RWPE2 (cell line): ENCODE measurements around the gene RNU6-1.

Source experiments
- ATAC-seq: fragments of 200-7000 bp; cut with Tn5 transposase; 3 replicates; pipeline ENCODE4 v1.9.1; 2021; ENCODE audit warnings: low read depth
- DNase-seq: peaks from one replicate; pipeline ENCODE4 v3.0.0-alpha.2; 2020; ENCODE audit warnings: low spot score
- H3K27ac ChIP-seq: fragments of 450-650 bp; 2 replicates; pipeline ENCODE4 v1.5.1; 2017; ENCODE audit warnings: mild to moderate bottlenecking; ENCODE audit not compliant: poor library complexity, severe bottlenecking
- H3K27me3 ChIP-seq: fragments of 250-450 bp; sonication (Bioruptor Pico); 2 replicates; pipeline ENCODE4 v1.5.1; 2021; ENCODE audit warnings: mild to moderate bottlenecking, moderate library complexity; ENCODE audit not compliant: insufficient read depth, poor library complexity, severe bottlenecking
- H3K36me3 ChIP-seq: fragments of 250-450 bp; sonication (Bioruptor Pico); 2 replicates; pipeline ENCODE4 v1.5.1; 2020; ENCODE audit warnings: low read depth, mild to moderate bottlenecking, moderate library complexity
- H3K4me1 ChIP-seq: fragments of 250-450 bp; sonication (Bioruptor Pico); 2 replicates; pipeline ENCODE4 v1.5.1; 2021; ENCODE audit warnings: mild to moderate bottlenecking, moderate library complexity; ENCODE audit not compliant: insufficient read depth, poor library complexity, severe bottlenecking
- H3K4me3 ChIP-seq: fragments of 250-450 bp; sonication (Bioruptor Pico); 2 replicates; pipeline ENCODE4 v1.5.1; 2021; ENCODE audit warnings: mild to moderate bottlenecking, moderate library complexity; ENCODE audit not compliant: severe bottlenecking
- H3K9me3 ChIP-seq: fragments of 250-450 bp; sonication (Bioruptor Pico); 2 replicates; pipeline ENCODE4 v1.5.1; 2021; ENCODE audit warnings: mild to moderate bottlenecking, moderate library complexity; ENCODE audit not compliant: severe bottlenecking
- CTCF ChIP-seq: fragments of 450-650 bp; IDR thresholded peaks from one replicate; pipeline ENCODE4 v1.5.1; 2017; ENCODE audit warnings: mild to moderate bottlenecking, moderate library complexity; ENCODE audit not compliant: poor library complexity, severe bottlenecking

Gene RNU6-1

DNA sequence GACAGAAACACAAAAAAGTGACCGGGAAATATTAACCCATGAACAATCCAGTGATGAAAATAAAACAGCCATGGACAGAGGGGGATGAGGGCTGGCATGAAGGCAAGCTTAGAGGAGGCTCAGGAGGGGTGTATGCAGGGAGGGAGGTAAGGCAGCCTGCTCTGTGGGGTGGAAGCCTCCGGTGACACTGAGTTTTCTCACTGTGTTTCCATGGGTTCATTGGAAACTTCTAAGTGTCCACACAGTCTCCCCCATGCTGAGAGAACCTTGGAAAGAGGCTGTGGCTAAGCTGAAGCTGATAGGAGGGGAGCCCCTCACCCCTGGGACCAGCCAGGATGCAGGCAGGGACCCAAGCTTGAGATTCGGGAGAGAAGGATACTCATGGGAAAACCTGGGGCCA lies 21.4 kb downstream of the RNU6-1 start:
- TF ChIP-seq CTCF, result no peak
- Histone ChIP-seq H3K27ac (no peak overlapping the region), H3K4me3 (no peak overlapping the region), H3K36me3 (no peaks in the 10 kb centered on the region), H3K27me3 (peaks cover 69% of the 10 kb centered on the region), H3K4me1 (no peaks in the 10 kb centered on the region), H3K9me3 (no peaks in the 10 kb centered on the region)
- ATAC-seq (no peak), DNase-seq (peak; percentile 28)

- Histone ChIP-seq H3K4me1 (no peaks in the 10 kb centered on the region), H3K36me3 (no peaks in the 10 kb centered on the region), H3K4me3 (no peak overlapping the region), H3K27me3 (peaks cover 52% of the 10 kb centered on the region), H3K27ac (no peak overlapping the region), H3K9me3 (no peaks in the 10 kb centered on the region)
- no peak for ATAC-seq
- no peak for DNase-seq
- no peak for TF ChIP-seq CTCF
Measured at GRCh38 chr15:67816668-67817067, 23.2 kb downstream of the RNU6-1 start.

GRCh38 chr15:67815036-67815592 lies 24.7 kb downstream of the RNU6-1 start:
- no peaks in the 10 kb centered on the region for H3K9me3 ChIP-seq
- ATAC-seq (no peak), DNase-seq (peak; percentile 30)
- H3K27ac ChIP-seq, result no peak overlapping the region
- TF ChIP-seq CTCF, result no peak
- H3K27me3 ChIP-seq, result peaks cover 37% of the 10 kb centered on the region
- no peaks in the 10 kb centered on the region for H3K36me3 ChIP-seq
- no peak overlapping the region for H3K4me3 ChIP-seq
- H3K4me1 ChIP-seq, result no peaks in the 10 kb centered on the region

DNA sequence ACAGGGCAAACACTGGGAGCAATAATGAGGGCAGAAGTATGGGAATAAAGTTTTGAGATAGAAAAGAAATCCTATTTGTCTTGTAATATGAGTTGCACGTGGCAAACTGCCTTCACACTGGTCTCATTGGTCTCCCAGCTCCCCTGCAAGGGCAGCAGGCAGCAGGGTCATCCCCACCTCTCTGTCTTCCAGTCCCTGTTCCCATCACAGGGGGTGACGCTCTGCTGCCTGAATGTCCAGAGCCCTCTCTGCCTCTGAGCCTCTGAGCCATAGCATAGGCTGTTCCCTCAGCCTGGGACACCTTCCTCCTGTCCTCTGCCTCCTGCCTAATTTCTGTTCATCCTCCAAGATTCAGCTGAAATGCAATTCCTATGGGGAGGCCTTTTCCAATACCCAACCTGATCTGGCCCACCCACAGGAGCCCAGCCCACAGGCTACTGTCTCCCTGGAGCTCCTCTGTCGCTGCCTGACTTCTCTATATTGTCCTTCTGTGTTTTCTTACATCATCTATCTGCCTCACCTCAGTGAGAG lies 26.7 kb downstream of the RNU6-1 start:
- DNase-seq (peak; percentile 47), ATAC-seq (no peak; the same call in 2 of the 3 replicates)
- Histone ChIP-seq H3K27ac (no peak overlapping the region), H3K27me3 (peaks cover 19% of the 10 kb centered on the region), H3K9me3 (no peaks in the 10 kb centered on the region), H3K36me3 (no peaks in the 10 kb centered on the region), H3K4me3 (no peak overlapping the region), H3K4me1 (no peaks in the 10 kb centered on the region)
- TF ChIP-seq CTCF, result no peak

DNA sequence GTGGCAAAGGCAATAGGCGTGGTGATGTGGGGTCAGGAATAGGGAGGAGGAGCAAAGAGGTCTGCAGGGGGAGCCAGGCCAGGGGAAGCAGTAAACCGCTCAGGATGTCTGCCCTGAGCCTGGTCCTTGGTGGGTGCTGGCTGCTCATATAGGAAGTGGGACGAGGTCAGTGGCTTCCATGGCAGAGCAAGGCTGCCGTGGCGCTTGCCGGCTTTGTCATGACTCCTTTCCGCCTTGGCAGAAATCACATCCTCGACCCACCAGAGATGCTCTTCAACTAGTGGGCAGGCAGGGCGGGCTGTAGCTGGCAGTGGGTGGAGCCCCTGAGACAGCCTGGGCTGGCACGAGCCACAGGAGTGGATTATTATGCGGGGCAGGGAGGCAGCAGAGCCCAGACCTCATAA lies 27.6 kb downstream of the RNU6-1 start:
- TF ChIP-seq CTCF, result no peak
- peak; percentile 70 for DNase-seq
- H3K4me3 ChIP-seq, result no peak overlapping the region

More for the DNA sequence above, 27.6 kb downstream of the RNU6-1 start:
- Histone ChIP-seq H3K27ac (no peak overlapping the region), H3K36me3 (no peaks in the 10 kb centered on the region), H3K9me3 (no peaks in the 10 kb centered on the region), H3K27me3 (peaks cover 12% of the 10 kb centered on the region), H3K4me1 (no peaks in the 10 kb centered on the region)
- ATAC-seq, result no peak
